GM10248 (cell line): ENCODE data around the gene CPA1.

Source experiments
- CTCF ChIA-PET: fragments of 300-600 bp; sonication (Branson Sonifier 250); formaldehyde crosslinking; extraction: SDS; loops from one replicate; lab custom pipeline; 2021; ENCODE audit warnings: antibody characterized with exemption; lab: Yijun Ruan, JAX
- POLR2A ChIA-PET: fragments of 350-650 bp; sonication (Branson Sonifier 250); formaldehyde crosslinking; extraction: SDS; loops from one replicate; lab custom pipeline; 2020; ENCODE audit warnings: antibody characterized with exemption; lab: Yijun Ruan, JAX
- DNase-seq: peaks from one replicate; pipeline ENCODE4 v3.0.0; 2012; ENCODE audit errors: extremely low spot score
- TF ChIP-seq, protein P1 (sequence below): IDR thresholded peaks from 2 replicates; pipeline ENCODE4 v1.5.1; 2012; ENCODE audit warnings: mild to moderate bottlenecking, low read depth; ENCODE audit errors: extremely low read depth, missing control alignments, control extremely low read depth

Gene CPA1

DNA sequence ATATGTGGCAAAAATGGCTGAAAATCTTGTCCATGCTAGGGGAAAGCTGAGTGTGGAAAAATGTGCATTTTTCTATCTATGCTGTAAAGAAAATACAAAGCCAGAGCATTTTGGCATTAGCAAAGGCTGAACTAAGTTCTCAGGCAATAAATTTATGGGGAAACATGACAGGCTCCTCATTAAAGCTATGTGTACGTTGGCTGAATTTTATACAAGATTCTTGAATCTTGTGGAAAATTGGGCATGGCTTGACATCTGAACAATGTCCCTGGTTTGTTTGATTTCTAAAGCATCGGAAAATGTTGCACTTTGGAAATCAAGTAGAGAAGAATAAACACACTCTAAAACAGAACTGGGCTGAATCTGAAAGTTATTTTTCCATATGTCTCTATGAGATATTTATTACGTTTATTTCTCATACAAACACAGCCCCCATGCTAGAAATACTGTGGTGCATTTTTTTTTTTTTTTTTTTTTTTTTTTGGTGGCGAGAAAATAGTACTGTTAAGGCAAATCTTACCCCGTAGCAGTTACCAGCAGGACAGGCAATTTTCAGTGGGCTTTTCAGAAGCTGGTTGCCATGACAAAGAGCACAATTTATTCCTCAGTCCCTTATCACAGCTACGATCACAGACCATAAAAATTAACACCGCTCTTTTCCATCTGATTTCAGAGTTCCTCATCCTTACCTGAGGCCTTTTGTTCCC is 16.9 kb downstream of the CPA1 start:
- ChIA-PET POLR2A (no interaction called here), CTCF (interaction anchor here (1.0 to 1.4 kb wide), 2 partner anchors 15 kb away, joined by 3 to 4 read pairs; no protein-coding TSS in a partner anchor)
- TF ChIP-seq, protein P1, sequence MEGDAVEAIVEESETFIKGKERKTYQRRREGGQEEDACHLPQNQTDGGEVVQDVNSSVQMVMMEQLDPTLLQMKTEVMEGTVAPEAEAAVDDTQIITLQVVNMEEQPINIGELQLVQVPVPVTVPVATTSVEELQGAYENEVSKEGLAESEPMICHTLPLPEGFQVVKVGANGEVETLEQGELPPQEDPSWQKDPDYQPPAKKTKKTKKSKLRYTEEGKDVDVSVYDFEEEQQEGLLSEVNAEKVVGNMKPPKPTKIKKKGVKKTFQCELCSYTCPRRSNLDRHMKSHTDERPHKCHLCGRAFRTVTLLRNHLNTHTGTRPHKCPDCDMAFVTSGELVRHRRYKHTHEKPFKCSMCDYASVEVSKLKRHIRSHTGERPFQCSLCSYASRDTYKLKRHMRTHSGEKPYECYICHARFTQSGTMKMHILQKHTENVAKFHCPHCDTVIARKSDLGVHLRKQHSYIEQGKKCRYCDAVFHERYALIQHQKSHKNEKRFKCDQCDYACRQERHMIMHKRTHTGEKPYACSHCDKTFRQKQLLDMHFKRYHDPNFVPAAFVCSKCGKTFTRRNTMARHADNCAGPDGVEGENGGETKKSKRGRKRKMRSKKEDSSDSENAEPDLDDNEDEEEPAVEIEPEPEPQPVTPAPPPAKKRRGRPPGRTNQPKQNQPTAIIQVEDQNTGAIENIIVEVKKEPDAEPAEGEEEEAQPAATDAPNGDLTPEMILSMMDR, result no peak
- DNase-seq, result no peak

DNA sequence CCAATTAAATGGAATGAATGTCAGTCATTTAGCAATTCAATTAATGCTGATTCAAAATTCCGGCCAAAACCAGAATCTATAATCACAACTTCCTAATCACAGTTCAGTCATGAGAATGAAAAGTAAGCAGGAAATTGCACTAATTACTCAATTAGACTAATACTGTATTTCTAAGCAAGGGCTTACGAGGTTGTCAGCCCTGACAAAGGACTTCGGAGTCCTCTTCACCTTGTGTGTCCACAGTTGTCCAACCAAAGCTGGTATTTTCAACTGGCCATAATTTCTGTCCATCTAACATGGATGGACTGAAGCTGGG is 17.4 kb downstream of the CPA1 start:
- CTCF ChIA-PET, result interaction anchor here (1.4 kb wide), 1 partner anchor 15 kb away, joined by 4 read pairs; no protein-coding TSS in a partner anchor
- TF ChIP-seq, protein P1, result no peak
- POLR2A ChIA-PET, result no interaction called here
- DNase-seq, result no peak

DNA sequence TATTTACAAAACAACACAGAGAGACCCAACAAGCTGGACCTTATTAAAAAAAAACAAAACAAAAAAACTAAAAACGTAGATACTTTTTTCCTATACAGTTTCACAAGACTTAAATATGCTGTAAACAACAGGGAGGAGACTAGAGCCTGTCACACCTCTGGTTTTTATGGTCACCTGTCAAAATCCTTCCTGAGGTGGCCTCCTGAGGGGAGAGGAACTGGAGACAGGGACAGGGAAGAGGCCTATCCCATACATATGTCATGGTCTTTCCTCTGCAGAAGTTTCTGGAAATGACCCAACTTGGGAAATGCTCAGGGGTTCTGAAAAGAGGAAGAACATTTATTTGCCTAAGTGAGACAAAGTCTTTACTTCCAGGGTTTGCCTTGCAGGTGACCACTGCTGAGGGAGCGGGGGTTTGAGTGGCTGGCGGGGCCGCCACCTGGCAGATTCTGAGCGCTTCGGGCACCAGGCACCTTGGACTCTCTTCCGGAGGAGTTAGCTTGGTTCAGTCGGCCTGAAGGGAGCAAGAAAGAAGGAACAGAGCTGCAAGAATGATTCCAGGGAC is 18.3 kb downstream of the CPA1 start:
- POLR2A ChIA-PET, result no interaction called here

DNA sequence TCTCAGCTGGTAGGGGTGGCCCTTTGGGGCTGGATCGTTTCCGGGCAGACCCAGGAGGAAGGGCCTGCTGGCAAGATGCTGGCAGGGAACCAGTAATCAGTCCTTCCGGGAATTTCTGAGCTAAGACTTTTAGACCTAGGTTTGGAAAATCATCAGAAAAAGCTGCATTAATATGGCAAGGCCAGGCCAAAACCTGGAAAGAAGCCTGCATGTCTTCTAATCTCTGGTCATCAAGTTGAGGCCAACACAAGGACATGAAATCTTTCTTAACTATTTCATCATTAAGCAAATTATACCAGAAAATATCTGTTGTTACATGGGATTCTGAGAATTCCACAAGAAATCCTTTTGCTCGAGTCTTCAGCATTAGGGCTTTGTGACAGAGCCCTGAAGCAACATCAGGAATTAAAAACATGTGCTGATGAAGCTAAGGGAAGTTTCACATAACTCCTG is 19.9 kb downstream of the CPA1 start:
- no peak for DNase-seq
- POLR2A ChIA-PET, result interaction anchor here (0.6 kb wide), 1 partner anchor 278 kb away, joined by 5 read pairs; no protein-coding TSS in a partner anchor
- CTCF ChIA-PET, result interaction anchor here (0.7 kb wide), 1 partner anchor 19 kb away, joined by 3 read pairs; the partner anchor contains the start of gene CPA1
- TF ChIP-seq, protein P1, result no peak

More for the DNA sequence above, 18.3 kb downstream of the CPA1 start:
- CTCF ChIA-PET, result interaction anchor here (1.4 kb wide), 1 partner anchor 14 kb away, joined by 4 read pairs; no protein-coding TSS in a partner anchor
- DNase-seq, result no peak
- TF ChIP-seq, protein P1, result no peak

DNA sequence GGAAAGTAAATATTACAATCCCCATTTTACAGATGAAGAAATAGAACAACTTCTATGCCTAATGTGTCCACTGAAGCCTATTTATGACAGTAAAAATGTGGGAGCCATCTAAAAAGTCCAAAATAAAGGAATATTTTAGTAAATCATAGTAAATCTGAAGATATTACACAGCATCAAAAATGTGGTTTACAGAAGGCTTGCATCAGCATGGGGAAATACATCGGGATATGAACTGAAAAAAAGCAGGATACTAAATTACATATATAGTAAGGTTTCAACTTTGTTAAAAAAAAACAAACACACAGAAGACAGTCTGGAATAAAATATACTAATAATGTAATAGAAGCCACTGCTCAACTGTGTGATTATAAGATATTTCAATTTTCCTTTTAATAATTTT is 20.8 kb downstream of the CPA1 start:
- TF ChIP-seq, protein P1, result no peak
- DNase-seq, result no peak
- POLR2A ChIA-PET, result no interaction called here
- CTCF ChIA-PET, result interaction anchor here (0.9 kb wide), 1 partner anchor 26 kb away, joined by 3 read pairs; no protein-coding TSS in a partner anchor

DNA sequence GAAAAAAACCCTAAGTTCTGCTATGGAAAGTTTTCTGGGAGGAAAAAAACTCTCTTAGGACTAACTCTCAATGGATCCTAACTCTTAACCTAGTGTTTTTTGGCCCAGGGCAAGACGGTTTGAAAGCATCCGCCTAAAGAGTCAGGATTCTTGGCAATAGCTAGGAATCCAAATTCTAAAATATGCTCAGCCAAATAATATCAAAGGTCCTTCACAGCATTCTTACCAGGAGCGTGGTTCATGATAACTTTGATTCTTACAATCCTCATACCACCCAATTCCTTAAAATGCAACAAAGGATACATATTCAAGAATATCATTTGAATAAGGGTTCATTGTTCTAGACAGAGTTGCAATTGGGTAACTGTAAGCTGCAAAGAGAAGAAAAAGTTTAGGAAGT is 21.3 kb downstream of the CPA1 start:
- DNase-seq, result no peak
- TF ChIP-seq, protein P1, result no peak
- ChIA-PET POLR2A (no interaction called here), CTCF (interaction anchor here (0.7 to 1.3 kb wide), 3 partner anchors 10 to 26 kb away, joined by 3 read pairs; no protein-coding TSS in a partner anchor)
